Gastroesophageal sphincter (tissue), 3 donors: Measurements from ENCODE around the gene INTS14.

Experiments used
- EP300 ChIP-seq: sonication (generic); formaldehyde crosslinking; IDR thresholded peaks from one replicate; pipeline ENCODE4 v1.6.1; 2017; ENCODE audit warnings: antibody characterized with exemption, mild to moderate bottlenecking
- POLR2A ChIP-seq, 2 donors: fragments of 450-650 bp; IDR thresholded peaks; one replicate each; pipeline ENCODE4 v1.6.1; 2017; ENCODE audit warnings: antibody characterized with exemption in 2 of 2, mild to moderate bottlenecking in 2 of 2, moderate library complexity in 1 of 2
- TF ChIP-seq, protein P1 (sequence below), 4 experiments: fragments of 200-600 bp in 2 of 4; fragments of 450-650 bp in 2 of 4; sonication (generic) in 1 of 4; IDR thresholded peaks; one replicate each; pipeline ENCODE4 v1.5.1; 2017 to 2019; ENCODE audit warnings: antibody characterized with exemption in 4 of 4, mild to moderate bottlenecking in 2 of 4, moderate library complexity in 2 of 4

DNA sequence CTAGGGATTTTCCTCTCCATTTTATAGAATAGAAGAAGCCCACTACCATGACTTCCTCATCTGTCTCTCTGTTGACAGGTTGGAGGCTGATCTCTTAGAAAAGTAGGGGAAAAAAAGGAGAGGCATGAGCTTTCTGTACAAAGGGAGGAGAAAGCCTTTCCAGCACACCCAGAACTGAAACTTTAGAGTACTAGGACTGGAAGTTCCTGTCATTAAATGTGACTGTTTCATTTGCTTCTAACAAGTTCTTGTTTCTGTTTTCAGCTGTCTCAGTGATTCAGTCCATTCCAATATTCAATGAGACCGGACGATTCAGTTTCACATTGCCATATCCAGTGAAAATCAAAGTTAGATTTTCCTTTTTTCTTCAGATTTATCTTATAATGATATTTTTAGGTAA is 39.0 kb downstream of the INTS14 start:
- TF ChIP-seq, protein P1, sequence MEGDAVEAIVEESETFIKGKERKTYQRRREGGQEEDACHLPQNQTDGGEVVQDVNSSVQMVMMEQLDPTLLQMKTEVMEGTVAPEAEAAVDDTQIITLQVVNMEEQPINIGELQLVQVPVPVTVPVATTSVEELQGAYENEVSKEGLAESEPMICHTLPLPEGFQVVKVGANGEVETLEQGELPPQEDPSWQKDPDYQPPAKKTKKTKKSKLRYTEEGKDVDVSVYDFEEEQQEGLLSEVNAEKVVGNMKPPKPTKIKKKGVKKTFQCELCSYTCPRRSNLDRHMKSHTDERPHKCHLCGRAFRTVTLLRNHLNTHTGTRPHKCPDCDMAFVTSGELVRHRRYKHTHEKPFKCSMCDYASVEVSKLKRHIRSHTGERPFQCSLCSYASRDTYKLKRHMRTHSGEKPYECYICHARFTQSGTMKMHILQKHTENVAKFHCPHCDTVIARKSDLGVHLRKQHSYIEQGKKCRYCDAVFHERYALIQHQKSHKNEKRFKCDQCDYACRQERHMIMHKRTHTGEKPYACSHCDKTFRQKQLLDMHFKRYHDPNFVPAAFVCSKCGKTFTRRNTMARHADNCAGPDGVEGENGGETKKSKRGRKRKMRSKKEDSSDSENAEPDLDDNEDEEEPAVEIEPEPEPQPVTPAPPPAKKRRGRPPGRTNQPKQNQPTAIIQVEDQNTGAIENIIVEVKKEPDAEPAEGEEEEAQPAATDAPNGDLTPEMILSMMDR (IDR thresholded peaks at IDR 0.05) = no peak
- no peak for TF ChIP-seq EP300
- TF ChIP-seq POLR2A (IDR thresholded peaks at IDR 0.05) = no peak
